HG03045 (cell line): ENCODE measurements around the gene NDFIP1.

Experiments used
- ATAC-seq: cut with Tn5 transposase; IDR thresholded peaks from one replicate; pipeline ENCODE4 v1.9.1; 2021; ENCODE audit warnings: mild to moderate bottlenecking, moderate library complexity; ENCODE audit not compliant: unreplicated experiment

NDFIP1 gene

DNA sequence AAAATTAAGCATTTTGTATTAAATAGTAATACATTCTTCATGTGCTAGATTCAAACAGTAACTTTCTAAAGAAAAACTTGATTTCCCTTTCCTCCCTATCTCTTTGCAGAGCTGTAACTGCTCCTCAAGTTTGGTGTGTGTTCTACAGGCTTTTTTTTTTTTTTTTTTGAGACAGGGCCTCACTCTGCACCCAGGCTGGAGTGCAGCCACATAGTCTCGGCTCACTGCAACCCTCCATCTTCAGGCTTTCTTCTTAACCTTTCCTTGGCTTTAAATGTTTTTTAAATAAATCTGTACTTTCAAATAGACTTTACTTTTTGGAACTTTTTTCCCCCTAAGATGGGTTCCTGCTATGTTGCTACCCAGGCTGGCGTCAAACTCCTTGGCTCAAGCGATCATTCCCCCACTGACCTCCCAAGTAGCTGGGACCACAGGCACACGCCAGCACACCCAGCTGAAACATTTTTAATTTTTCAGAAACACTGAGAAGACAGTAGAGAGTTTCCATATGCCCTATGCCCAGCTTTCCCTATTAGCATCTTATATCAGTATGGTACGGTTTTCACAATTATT is 9.1 kb downstream of the NDFIP1 start:
- no peak for ATAC-seq

- ATAC-seq, result no peak
Observed at GRCh38 chr5:142118155-142118686, 9.6 kb downstream of the NDFIP1 start.

DNA sequence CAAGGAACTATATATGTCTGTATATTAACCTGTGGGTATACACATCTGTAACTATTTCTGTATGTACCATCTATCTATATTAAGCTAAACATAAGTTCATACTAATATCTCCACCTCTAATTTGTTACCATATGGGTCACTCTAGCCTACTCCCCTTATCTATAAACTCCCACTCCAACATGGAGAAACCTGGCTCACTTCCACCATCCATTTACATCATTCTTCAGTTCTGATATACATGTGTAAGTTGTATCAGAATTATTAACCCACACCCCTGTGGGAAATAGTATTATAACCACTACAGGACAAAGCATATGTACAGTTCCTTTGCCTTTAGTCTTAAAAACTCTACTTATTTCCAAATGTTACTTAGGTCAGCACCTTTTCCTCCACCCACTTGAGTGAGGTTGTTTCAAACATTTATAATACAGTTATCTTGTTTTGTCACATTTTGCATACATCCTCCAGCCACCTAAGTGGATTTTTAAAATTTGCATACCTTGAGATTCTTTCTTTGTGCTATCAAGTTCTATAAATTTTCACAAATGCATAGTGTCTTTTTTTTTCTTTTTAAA is 10.6 kb downstream of the NDFIP1 start:
- ATAC-seq, result no peak

DNA sequence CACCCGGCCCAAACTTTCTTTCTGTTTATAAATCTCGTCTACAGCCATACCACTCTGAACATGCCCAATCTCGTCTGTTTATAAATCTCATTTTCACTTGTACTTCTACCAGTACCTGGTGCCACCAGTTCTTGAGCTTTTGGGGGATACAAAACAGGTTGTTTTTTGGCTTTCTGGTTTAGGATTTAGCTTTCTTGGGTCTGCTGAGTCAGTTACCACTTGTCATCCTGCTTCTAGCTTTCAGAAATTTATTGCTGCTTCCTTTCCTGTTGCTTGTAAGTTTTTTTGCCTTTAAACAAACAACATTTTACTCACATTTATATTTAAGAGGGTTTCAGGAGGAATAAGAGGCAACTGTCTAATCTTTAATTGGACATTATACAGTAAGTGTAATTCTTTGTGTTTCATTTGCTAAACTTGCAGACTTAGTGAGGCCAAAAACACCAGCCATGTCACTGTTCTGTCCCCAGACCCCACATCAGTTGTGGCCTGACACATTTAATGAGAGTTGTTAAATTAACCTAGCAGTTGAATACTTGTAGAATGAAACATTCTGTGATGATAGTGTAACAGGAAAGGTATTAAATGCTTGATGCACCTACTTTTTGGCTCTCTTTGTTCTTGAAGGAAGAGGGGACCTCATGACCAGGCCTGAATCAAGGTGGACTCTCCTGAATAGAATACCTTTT is 11.8 kb downstream of the NDFIP1 start:
- ATAC-seq, result no peak

- ATAC-seq, result no peak
Observed at GRCh38 chr5:142122121-142122520, 13.5 kb downstream of the NDFIP1 start.

GRCh38 chr5:142125378-142125777 is 16.8 kb downstream of the NDFIP1 start:
- no peak for ATAC-seq

DNA sequence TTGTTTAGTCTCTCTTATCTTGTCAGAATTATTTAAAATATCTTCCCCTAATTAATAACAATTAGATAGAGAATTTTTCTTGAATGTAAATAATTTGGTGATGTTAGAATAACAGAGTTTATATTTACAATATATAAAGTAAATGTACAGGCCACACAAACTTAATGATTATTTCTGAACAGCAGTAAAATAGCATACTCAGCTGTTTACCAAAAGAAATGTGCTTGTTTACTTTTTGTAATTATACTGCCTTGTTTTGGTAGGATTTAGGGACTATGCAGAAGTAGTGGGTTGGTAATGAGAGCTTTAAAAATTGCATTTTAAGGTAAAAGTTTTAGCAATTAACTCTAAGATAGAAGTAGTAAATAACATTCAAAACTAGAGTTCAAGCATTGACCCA is 17.4 kb downstream of the NDFIP1 start:
- no peak for ATAC-seq

GRCh38 chr5:142128675-142129208 is 20.2 kb downstream of the NDFIP1 start:
- no peak for ATAC-seq

- no peak for ATAC-seq
Observed at GRCh38 chr5:142129446-142130066, 21.0 kb downstream of the NDFIP1 start.

DNA sequence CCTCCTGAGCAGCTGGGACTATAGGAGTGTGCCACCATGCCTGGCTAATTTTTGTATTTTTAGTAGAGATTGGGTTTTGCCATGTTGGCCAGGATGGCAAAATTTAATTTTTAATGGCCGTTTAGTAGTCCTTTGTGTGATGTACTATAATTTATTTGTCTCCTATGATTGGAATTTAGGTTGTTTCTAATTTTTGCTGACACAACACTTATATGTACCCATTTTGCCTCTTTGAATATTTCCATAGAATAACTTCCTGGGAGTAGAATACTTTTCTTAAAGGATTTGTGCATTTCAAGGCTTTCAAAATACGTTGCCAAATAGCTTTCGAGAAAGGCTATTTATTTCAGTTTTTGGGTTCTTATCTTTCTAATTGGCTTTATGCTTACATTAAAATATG is 22.8 kb downstream of the NDFIP1 start:
- ATAC-seq, result no peak

- no peak for ATAC-seq
Observed at GRCh38 chr5:142132916-142133315, 24.3 kb downstream of the NDFIP1 start.

- no peak for ATAC-seq
Observed at GRCh38 chr5:142133330-142134206, 25.0 kb downstream of the NDFIP1 start.

DNA sequence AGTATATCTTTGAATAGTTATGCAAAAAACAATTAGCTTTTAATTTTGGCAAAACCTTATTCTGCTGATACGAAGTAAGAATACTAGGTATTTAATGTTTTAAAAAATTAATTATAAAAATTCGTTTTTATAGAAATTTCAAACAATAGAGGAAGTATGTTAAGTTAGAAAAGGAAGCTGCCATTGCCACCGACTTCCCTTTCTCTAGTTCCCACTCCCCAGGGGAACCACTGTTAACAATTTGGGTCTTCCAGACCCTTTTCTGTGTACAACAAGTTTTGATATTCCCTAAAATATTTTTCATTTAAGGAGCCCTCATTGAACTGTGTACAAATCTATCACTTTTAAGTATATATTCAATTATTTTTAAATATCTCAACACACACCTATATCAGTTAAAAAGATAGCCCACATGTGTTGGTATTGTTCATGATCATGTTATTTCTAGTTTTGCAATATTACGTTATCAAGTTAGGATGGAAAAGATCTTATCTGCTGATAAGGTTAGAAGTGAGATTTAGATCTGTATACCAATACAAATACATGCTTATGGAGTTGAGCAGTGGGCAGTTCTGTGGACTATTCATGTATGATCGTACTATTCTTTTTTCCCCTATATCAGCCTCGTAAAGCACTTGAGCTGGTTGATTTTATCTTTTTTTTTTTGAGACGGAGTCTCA is 25.9 kb downstream of the NDFIP1 start:
- no peak for ATAC-seq

- no peak for ATAC-seq
Observed at GRCh38 chr5:142141463-142141862, 32.9 kb downstream of the NDFIP1 start.

GRCh38 chr5:142143878-142144277 is 35.3 kb downstream of the NDFIP1 start:
- no peak for ATAC-seq

GRCh38 chr5:142145106-142145900 is 36.7 kb downstream of the NDFIP1 start:
- peak; percentile 73 for ATAC-seq

DNA sequence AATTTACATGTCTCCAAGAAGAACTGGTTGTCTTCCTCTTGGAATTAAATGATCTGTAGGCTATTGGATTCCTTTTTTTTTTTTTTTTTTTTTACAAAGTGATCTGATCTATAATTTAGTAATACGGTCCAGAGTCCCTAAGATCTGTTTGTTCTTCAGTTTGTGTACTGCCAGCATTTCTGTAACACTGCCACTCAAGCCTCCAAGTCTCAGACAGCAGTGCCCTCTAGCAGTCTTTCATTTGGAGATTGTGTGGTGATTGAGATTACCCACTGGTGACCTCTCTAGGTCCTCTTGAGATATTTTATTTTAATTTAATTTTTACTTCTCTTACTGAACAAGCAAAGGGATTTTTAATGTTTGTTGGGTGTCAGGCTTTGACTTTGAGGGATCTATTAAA is 40.8 kb downstream of the NDFIP1 start:
- ATAC-seq, result no peak

DNA sequence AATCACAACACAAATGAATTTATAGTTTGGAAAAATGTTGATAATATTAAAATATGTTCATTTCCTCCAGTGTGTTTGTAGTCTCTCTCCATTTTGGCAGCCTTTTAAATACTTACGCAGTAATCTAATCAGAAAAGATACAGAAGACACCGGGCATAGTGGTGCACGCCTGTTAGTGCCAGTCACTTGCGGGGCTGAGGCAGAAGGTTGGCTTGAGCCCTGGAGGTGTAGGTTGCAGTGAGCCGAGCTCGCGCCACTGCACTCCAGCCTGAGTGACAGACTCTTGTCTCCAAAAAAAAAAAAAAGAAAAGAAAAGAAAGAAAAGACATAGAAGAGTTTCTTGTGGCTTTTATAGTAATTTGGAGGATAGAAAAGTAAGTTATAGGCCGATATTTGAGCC is 41.9 kb downstream of the NDFIP1 start:
- ATAC-seq, result no peak
